ENCODE results near the gene ATP5F1B. TPM values are rescaled to one million over a fixed set of nuclear protein-coding genes. Genes with fewer than 3 reads are reported as not detected.

Gene ATP5F1B
- total RNA-seq, 2 donors from 2014 or later = 198 to 226 TPM

GRCh38 chr12:56599797-56600196, 46.0 kb downstream of the ATP5F1B start:
- TF ChIP-seq, protein P1, sequence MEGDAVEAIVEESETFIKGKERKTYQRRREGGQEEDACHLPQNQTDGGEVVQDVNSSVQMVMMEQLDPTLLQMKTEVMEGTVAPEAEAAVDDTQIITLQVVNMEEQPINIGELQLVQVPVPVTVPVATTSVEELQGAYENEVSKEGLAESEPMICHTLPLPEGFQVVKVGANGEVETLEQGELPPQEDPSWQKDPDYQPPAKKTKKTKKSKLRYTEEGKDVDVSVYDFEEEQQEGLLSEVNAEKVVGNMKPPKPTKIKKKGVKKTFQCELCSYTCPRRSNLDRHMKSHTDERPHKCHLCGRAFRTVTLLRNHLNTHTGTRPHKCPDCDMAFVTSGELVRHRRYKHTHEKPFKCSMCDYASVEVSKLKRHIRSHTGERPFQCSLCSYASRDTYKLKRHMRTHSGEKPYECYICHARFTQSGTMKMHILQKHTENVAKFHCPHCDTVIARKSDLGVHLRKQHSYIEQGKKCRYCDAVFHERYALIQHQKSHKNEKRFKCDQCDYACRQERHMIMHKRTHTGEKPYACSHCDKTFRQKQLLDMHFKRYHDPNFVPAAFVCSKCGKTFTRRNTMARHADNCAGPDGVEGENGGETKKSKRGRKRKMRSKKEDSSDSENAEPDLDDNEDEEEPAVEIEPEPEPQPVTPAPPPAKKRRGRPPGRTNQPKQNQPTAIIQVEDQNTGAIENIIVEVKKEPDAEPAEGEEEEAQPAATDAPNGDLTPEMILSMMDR (IDR thresholded peaks at IDR 0.05) = no peak
- Histone ChIP-seq H3K36me3 (peaks cover 78% of the 10 kb centered on the region), H3K27ac (no peak overlapping the region), H3K27me3 (replicated peaks; ENCODE audit: insufficient read depth) (no peaks in the 10 kb centered on the region), H3K4me3 (no peak overlapping the region), H3K9me3 (no peaks in the 10 kb centered on the region), H3K4me1 (ENCODE audit: control insufficient read depth in 1 of 2, low read depth in 2 of 2) (no peaks in the 10 kb centered on the region)
- DNase-seq (ENCODE audit: low spot score) (no peak), ATAC-seq (ENCODE audit: insufficient number of reproducible peaks, low FRiP score, low read depth) (no peak)

DNA sequence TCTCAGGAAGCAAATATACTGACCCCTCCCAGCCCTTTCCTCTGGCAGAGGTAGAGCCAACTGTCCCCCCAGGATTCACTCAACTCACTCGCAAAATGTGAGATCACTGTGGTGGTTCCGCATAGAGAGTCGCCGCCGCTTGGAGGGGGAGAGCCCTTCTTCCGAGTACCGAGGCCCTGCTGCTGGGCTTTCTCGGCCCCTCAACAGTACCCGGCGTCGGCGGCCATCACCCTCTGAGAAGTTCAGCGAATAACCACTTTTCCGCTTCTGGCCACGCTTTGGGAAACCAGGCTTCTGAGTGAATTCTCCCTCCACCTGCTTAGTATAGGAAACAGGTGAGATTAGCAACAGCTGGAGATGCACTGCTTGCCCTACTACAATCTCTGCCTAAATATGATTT, 46.7 kb downstream of the ATP5F1B start:
- ATAC-seq (ENCODE audit: insufficient number of reproducible peaks, low FRiP score, low read depth) (no peak), DNase-seq (ENCODE audit: low spot score) (no peak)
- Histone ChIP-seq H3K36me3 (peaks cover 71% of the 10 kb centered on the region), H3K4me3 (no peak overlapping the region), H3K27me3 (replicated peaks; ENCODE audit: insufficient read depth) (no peaks in the 10 kb centered on the region), H3K9me3 (no peaks in the 10 kb centered on the region), H3K27ac (no peak overlapping the region), H3K4me1 (ENCODE audit: control insufficient read depth in 1 of 2, low read depth in 2 of 2) (no peaks in the 10 kb centered on the region)
- TF ChIP-seq, protein P1 (IDR thresholded peaks at IDR 0.05) = no peak

- DNase-seq (ENCODE audit: low spot score) (no peak), ATAC-seq (ENCODE audit: insufficient number of reproducible peaks, low FRiP score, low read depth) (no peak)
- Histone ChIP-seq H3K4me3 (no peak overlapping the region), H3K27ac (peak overlapping the region in 1 of 2 donors; percentile 33), H3K9me3 (no peaks in the 10 kb centered on the region), H3K27me3 (replicated peaks; ENCODE audit: insufficient read depth) (no peaks in the 10 kb centered on the region), H3K36me3 (peaks cover 48% of the 10 kb centered on the region), H3K4me1 (ENCODE audit: control insufficient read depth in 1 of 2, low read depth in 2 of 2) (no peaks in the 10 kb centered on the region)
- TF ChIP-seq, protein P1 (IDR thresholded peaks at IDR 0.05) = no peak
Observed at GRCh38 chr12:56596815-56597214, 49.0 kb downstream of the ATP5F1B start.

GRCh38 chr12:56593909-56594621, 51.7 kb downstream of the ATP5F1B start:
- Histone ChIP-seq H3K9me3 (no peaks in the 10 kb centered on the region), H3K4me3 (no peak overlapping the region), H3K27me3 (replicated peaks; ENCODE audit: insufficient read depth) (no peaks in the 10 kb centered on the region), H3K36me3 (peaks cover 25% of the 10 kb centered on the region), H3K4me1 (ENCODE audit: control insufficient read depth in 1 of 2, low read depth in 2 of 2) (no peaks in the 10 kb centered on the region), H3K27ac (peak overlapping the region; percentile 58 to 59)
- TF ChIP-seq, protein P1 (IDR thresholded peaks at IDR 0.05) = peak; percentile 69
- ATAC-seq (ENCODE audit: insufficient number of reproducible peaks, low FRiP score, low read depth) (peak; percentile 54), DNase-seq (ENCODE audit: low spot score) (no peak)

- H3K27me3 ChIP-seq (replicated peaks; ENCODE audit: insufficient read depth) = no peaks in the 10 kb centered on the region
- H3K4me3 ChIP-seq = no peak overlapping the region
- TF ChIP-seq, protein P1 (IDR thresholded peaks at IDR 0.05) = no peak
- H3K27ac ChIP-seq = no peak overlapping the region
- peaks cover 28% of the 10 kb centered on the region for H3K36me3 ChIP-seq
- DNase-seq (ENCODE audit: low spot score) = no peak
- H3K4me1 ChIP-seq (ENCODE audit: control insufficient read depth in 1 of 2, low read depth in 2 of 2) = no peaks in the 10 kb centered on the region
- no peak for ATAC-seq (ENCODE audit: insufficient number of reproducible peaks, low FRiP score, low read depth)
- H3K9me3 ChIP-seq = no peaks in the 10 kb centered on the region
Observed at GRCh38 chr12:56591961-56592360, 53.8 kb downstream of the ATP5F1B start.
